HG02610 (cell line): Measurements from ENCODE around the gene FREM3.

ENCODE experiments used
- ATAC-seq: cut with Tn5 transposase; IDR thresholded peaks from one replicate; pipeline ENCODE4 v1.9.1; 2021; ENCODE audit warnings: mild to moderate bottlenecking, moderate library complexity; ENCODE audit not compliant: unreplicated experiment

The FREM3 gene

DNA sequence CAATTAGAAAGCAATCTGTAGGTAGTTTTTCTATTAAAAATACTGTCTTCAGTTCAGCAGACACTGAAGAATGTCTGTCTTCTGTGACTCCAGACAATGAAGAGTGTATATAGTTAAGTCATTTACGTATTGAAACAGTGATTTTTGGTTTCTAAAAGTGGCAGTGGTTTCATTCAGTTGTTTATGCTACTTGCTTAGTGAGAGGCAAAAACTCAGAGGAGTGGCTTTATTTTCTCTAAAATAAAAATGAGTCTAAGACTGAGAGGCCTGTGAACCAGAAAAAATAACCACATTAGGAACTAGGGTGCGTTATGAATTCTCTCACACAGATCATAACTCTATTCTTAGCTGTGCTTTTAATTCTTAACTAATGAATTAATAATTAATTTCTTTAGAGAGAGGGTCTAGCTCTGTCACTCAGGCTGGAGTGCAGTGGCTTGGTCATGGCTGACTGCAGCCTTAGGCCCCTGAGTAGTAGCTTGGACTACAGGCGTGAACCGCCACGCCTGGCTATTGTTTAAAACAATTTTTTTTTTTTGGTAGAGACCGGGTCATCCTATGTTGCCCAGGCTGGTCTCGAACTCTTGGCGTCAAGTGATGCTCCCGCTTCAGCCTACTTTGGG, 31.4 kb downstream of the FREM3 start:
- ATAC-seq = peak; percentile 99

DNA sequence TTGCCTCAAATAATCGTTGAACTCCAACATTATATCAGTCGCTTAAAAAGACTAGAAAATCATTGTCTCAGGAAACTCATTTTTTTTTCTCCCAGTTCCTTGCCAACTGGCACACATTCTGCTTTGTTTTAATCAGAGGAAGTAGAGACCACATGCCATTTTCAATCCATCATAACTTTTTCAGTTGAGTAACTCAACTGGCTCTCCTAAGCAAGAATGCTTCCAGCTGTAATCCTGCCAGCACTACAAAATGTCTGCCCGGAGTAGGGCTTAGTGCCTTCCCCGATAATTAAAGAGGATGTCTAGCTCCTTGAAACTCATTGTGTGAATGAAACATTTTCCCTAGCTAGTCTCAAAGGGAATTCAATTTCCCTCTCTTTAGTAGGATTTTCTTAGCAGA, 33.0 kb downstream of the FREM3 start:
- no peak for ATAC-seq

DNA sequence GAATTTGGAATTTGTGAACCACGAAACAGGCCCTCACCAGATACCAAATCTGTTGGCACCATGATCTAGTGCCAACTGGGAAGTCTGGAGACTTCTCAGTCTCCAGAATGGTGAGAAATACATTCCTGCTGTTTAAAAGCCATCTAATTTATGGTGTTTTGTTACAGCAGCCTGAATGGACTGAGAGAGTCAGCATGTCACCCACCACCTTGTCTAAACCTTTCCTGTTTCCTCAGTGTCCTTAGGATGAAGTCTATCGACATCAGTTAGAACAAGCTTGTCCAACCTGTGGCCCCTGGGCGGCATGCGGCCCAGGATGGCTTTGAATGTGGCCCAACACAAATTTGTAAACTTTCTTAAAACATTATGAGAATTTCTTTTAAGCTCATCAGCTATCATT, 42.1 kb downstream of the FREM3 start:
- no peak for ATAC-seq

DNA sequence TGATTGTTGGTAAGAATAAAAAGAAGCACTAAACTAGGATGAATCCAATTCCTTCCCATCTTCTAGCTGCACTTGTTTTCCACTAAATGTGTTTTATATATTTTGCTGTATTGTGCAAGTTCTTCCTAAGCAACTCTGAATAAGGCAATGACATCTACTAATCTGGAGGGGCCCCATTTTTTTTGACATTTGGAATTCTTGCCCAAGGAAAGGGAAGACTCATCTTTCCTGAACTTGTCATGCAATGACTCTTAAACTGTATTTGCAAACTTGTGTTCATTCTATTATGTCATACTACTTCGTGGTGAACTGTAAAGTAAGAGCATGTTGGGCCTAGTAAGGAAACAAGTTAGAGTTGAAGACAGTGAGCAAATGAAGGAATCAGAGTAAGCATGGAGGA, 45.9 kb downstream of the FREM3 start:
- no peak for ATAC-seq

DNA sequence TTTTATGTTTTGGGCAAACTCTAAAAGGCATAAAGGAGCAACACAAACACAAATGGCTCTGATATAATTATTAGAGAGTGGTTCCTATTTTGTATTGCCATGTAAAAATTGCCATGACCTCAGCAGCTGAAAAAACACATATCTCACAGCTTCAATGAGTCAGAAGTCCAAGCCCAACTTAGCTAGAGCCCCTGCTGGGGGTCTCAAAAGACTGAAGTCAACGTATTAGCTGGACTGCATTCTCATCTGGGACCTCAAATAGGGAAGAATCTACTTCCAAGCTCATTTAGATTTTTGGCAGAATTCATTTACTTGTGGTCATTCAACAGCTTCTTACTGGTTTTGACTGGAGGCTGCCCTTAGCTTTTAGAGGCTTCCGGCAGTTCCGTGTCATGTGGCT, 47.4 kb downstream of the FREM3 start:
- no peak for ATAC-seq

DNA sequence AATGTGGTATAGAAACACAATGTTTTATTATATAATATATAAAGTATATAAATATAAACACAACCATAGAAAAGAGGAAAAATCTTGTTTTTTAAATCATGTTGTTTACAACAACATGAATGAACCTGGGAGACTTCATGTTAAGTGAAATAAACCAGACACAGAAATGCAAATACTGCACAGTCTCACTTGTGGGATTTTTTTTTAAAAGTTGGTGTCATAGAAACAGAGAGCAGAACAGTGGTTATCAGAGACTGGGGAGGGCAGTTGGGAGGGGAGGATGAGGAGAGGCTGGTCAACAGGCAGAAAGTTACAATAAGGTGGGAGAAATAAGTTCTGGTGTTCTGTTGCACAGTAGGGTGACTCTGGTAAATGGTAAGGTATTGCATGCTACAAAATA, 57.1 kb downstream of the FREM3 start:
- ATAC-seq = no peak

DNA sequence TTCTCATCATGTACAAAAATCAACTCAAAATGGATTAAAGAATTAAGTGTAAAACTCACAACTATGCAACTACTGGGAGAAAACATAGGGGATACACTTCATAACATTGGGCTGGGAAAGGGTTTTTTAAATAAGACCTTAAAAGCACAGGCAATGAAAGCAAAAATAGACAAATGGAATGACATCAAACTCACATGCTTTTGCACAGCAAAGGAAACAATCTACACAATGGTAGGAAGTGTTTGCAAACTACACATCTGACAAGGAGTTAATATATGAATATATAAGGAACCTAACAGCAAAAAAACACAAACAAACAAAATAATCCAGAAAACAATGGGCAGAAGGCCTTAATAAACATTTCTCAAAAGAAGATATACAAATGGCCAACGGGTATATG, 57.9 kb downstream of the FREM3 start:
- ATAC-seq = no peak

DNA sequence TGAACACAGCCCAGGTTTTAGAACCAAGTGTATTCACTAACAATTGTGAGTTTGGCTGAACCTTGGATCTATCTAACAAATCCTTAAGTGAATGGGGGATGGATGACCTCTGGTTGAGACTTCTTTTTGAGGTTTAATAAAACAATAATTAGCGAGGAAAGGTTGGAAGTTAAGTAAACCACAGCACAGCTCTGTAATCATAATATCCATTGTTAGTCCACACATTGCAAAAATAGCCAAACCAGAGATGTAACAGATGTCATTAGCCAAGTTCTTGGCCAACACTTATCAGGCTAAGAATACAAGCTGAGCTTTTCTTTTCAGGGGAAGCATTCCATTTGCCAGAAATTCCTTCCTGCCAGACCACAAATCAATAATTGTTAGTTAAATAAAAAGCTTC, 59.1 kb downstream of the FREM3 start:
- ATAC-seq = no peak

DNA sequence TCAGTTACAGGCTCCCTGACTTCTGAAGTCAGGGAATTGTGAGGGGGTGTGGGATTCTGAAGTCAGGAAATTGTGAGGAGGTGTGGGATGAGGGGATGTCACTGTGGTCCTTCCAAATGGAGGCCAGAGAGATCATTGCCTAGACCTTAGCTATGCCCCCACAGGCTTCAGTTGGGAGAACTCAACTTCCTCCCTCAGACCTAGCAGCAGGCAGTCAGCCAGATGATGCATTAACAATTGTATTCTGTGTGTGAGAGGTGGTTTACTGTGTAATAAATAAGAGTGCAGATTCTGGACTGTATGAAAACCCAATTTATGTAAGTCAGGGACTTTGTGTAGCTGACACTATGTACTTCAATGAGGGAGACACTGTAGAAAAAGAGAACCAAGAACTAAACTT, 65.7 kb downstream of the FREM3 start:
- no peak for ATAC-seq

DNA sequence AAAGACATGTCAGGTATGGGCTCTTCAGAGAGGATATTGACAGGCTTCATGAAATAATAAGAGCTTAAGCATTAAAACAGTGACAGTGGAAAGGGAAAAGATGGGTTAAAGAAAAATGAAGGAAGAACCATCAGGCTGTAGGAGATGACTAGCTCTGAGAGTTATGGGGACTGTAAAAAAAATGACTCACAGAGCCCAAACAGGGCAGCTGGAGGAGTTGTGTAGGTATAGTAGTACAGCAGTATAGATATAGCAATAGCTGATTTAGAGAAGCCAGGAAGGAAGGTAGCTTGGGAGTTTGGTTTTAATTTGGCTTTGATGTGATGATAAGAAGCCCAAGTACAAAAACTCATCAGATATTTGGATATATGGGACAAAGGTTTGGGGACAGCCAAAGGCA, 66.6 kb downstream of the FREM3 start:
- ATAC-seq = no peak

DNA sequence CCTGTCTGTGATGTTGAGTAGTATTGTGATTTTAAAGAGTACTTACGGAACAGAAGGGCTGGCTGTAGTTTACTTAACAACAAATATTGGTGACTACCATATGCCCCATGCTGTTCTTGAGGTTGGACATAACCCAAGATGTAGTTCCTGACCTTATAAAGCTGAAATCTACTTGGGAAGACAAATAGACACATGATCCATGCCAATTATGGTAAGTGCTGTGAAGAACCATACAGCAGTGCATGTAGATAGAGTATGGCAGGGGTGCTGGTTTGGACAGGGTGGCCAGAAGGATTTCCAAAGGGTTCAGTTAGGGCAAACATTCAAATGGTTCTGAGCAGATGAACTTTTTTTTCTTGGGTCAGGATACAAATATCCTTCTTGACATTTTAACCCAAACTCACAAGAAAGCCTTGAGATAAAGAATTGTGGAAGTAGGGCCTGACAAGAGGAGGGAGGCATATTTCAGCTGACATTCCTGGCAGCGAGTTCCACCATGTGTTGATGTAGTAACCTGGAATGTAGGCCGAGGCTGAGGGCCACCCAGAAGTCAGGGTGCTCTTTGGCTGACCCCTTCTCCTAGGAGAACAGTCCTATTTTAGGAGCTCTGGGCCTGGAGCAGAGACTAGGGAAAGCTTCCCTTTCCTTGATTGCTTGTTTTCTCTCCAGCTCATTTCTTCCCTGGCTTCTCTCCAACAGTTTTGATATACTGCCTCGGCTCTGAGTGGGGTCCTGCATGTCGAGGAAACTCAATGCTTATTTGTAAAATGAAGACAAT, 74.2 kb downstream of the FREM3 start:
- ATAC-seq = no peak

DNA sequence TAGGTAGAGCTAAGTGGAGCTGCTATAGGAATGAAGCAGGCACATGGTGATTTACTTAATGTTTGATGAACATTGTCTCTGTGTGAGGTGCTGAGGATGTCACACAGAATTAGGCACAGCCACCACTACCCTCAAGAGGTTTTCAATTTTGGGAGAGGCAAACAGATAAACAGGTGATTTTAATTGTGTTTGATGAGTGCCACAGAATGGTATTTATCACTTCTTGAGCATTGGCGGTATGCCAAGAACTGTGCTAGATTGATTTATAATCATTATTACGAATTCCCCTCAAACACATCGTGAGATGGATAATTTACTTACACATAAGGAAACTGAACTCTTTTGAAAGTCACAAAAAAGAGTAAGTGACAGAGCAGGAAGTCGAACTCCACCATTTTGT, 74.8 kb downstream of the FREM3 start:
- ATAC-seq = no peak

DNA sequence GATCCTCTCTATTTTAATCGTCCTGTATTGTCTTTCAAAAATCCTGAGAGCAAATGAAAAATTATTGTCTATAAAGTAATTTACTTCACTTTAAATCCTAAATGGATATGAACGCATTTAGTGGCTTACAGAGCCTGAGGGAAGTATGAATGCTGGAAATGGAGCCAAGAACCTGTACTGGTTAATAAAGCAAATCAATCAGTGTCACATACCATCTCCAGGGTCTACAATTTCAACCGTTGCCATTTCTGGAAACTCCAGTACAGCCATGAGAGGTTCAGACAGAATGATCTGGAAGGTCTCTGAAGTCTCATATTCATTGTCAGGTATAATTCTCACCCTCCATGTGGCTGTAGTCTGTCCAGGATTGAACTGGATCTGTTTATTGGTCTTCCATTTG, 76.6 kb downstream of the FREM3 start:
- ATAC-seq = no peak

DNA sequence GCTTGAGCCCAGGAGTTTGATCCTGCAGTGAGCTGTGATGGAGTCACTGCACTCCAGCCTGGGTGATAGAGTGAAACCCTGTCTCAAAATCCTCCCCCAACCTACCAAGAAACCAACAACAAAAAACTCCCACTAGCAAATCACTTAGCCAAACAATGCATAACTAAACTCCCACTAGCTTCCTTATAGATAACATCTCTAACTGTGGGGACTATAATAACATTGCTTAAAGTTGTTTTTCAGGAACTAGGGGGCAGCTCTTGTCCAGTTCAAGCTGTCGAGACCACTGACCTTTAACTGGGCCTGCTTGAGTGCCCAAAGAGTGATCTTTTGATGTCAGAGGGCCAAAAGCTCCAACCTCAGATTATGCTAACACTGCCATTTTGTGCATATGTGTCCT, 81.7 kb downstream of the FREM3 start:
- no peak for ATAC-seq

DNA sequence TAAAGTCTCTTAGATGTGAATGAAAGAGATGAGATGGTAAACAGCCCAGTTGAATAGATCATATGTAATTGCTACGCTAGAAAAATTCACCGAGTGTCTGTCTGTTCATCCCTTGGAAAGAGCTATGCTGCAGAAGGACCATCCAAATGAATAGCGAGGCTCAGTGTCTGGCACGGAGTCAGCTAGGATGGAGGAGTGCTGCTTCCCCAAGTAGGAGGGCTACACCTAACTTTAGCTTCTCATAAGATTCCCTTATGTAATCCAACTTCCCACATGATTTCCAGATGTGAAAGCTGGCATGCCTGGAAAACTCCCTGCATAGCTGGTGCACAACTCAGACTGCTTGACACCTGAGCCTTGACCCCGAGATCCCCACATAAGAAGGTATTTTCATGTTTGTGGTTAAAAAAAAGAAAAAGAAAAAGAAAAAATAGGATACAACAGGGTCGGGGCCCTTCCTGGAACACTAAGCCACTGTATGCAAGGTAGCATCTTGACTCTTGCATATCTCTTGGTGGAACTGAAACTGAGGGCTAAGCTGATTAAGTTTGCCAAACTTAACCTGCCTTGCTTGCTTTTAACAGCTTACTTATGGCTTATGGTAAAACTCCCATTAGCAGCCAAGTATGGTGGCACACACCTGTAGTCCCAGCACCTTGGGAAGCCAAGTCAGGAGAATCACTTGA, 82.3 kb downstream of the FREM3 start:
- ATAC-seq = no peak

DNA sequence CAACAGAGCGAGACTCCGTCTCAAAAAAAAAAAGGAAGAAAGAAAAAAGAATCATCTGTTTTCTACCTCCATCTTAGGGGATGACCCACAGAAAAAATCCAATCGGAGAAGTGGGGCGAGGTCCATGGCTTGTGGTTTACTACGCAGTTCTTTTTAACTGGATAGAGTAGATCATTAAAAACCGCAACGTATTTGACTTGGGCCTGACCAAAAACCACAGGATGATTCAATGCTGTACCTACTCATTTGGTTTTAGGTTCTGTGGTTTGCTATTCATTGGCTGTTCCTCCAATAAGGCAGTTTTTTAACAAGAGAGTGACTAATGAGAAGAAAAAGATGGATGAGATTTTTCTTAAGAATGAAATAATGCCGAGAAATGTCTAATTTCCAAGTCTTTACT, 83.7 kb downstream of the FREM3 start:
- ATAC-seq = peak; percentile 71

DNA sequence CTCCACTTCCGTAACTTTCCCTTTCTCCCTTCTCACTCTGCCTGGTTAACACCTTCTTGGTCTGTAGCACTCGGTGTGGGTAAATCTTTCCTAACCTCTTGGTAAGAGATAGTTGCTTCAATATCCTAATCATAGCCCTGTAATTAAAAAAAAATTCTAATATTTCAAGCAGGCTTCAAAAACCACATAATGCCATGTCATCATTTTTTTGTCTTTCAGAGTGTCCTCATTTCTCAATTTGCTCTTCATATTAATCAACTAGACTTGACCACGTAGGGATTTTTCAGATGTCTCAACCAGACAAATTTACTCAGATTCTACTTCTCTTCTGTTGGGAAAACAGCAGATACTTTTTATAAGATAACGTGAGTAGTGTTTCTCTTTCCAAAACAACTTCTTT, 91.0 kb downstream of the FREM3 start:
- ATAC-seq = no peak

DNA sequence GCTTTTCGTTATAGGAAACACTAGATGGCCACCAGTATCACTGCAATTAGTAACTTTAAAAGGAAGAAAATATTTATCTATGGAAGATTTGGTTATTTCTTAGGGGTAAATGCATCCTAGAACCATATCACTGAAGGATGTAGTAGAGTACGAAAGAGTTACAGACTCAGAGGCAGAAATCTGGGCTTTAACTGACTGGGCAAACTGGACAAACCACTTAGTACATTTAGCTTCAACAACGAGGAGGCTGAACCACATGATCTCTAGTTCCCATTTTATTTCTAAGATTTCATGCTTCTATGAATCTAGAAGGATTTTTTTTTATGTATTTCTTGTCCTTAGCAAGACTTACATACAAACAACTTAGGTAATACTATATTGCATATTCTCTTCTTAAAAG, 94.0 kb downstream of the FREM3 start:
- no peak for ATAC-seq

DNA sequence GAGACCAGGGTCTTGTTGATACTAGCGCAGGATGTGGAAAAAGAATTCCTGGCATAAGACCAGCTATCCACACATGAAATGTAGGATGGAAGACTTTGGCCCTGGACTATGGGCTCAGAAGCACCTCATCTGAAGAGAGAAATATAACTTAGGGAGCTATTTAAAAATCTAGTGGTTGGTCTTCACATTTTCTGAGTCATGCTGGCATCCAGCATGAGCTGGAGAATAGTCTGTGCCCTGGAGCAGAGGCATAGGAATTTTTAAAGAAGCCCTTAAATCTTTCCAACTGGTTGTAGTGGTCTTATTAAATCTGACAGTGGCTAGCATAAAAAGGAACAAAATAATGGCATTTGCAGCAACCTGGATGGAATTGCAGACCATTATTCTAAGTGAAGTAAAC, 100.6 kb downstream of the FREM3 start:
- ATAC-seq = no peak

DNA sequence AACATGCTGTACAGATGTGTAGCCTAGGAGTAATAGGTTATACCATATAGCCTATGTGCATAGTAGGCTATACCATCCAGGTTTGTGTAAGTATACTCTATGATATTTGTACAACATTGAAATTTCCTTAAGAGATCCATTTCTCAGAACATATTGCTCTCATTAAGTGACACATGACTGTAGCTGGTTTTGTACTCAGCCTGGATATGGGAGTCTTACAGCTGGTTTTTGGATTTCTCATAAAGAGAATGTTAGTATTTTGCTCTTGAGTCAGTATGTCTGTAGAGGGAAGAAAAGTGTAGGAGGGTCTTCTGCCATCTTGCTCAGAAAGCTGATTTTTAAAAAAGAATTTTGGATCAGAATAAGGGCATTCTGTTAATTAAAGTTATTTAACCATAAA, 101.7 kb downstream of the FREM3 start:
- no peak for ATAC-seq

DNA sequence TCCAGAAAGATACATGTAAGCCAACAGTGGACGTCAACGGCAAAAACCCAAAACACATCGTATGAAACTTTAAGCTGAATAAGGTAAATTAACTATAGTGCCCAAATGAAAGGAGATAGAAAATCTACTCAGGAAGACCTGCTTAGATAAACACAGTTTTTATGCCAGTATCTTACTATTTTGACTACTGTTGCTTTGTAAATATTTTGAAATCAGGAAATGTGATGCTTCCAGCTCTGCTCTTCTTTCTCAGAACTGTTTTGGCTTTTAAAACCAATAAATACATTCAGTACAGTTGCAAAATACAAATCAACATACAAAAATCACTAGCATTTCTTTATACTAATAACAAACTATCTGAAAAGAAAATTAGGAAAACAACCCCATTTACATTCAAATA, 103.2 kb downstream of the FREM3 start:
- no peak for ATAC-seq

DNA sequence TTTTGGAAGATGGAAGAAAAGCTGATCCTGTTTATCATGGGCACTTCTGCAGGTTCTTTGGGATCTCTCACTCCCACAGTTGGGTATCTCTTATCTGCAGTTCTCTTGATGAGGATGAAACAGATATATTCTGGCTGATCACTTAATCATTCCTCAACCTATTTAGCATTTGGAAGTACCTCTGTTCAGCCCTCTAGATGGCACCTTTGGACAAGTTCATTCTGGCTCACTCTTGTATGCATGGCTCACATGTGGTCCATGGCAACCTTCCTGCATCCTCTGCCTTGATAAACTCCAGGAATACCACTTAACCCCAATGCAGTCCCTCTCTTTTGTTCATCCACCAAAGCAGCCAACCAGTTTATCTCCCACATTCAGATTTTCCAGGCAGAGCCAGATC, 112.8 kb downstream of the FREM3 start:
- no peak for ATAC-seq
